Uterus (tissue), 4 donors: ENCODE measurements around the gene TTLL7. TPM values are rescaled to one million over a fixed set of nuclear protein-coding genes. Genes with fewer than 3 reads are reported as not detected.
"Not testable (repeated sequence)": the region's sequence is repeated elsewhere in the genome, so short reads cannot be mapped to it uniquely, and the experiment has no call there.

ENCODE experiments used
- DNase-seq, 2 donors: peaks; one replicate each; pipeline ENCODE4 v3.0.0-alpha.2; 2019 to 2020
- H3K27ac ChIP-seq, 2 donors: fragments of 200-600 bp; sonication (generic); 1 replicate in 1 of 2; 2 replicates in 1 of 2; pipeline ENCODE4 v1.5.1; 2016 to 2018
- H3K27me3 ChIP-seq, 2 donors: fragments of 200-600 bp; sonication (generic); one replicate each; pipeline ENCODE4 v1.5.1; 2018 to 2019; ENCODE audit warnings: control low read depth in 1 of 2
- H3K36me3 ChIP-seq, 2 donors: fragments of 200-600 bp; sonication (generic); one replicate each; pipeline ENCODE4 v1.5.1; 2019; ENCODE audit warnings: control low read depth in 1 of 2
- H3K4me1 ChIP-seq, 2 donors: fragments of 200-600 bp; sonication (generic); one replicate each; pipeline ENCODE4 v1.5.1; 2018 to 2019; ENCODE audit warnings: control low read depth in 1 of 2
- H3K4me3 ChIP-seq, 2 donors: fragments of 200-600 bp; sonication (generic); 1 replicate in 1 of 2; 2 replicates in 1 of 2; pipeline ENCODE4 v1.5.1; 2018 to 2019; ENCODE audit warnings: mild to moderate bottlenecking in 1 of 2
- H3K9me3 ChIP-seq, 2 donors: fragments of 200-600 bp; sonication (generic); one replicate each; pipeline ENCODE4 v1.5.1; 2019; ENCODE audit warnings: control low read depth in 1 of 2
- CTCF ChIP-seq, 4 experiments: fragments of 200-600 bp in 2 of 4; fragments of 450-650 bp in 2 of 4; sonication (generic) in 2 of 4; IDR thresholded peaks; one replicate each; pipeline ENCODE4 v1.5.1; 2016 to 2019; ENCODE audit warnings: antibody characterized with exemption in 4 of 4, mild to moderate bottlenecking in 2 of 4, moderate library complexity in 1 of 4
- POLR2A ChIP-seq, 2 donors: fragments of 450-650 bp; IDR thresholded peaks; one replicate each; pipeline ENCODE4 v1.6.1; 2016; ENCODE audit warnings: antibody characterized with exemption in 2 of 2, mild to moderate bottlenecking in 1 of 2, moderate library complexity in 1 of 2
- intact Hi-C: fragments of 100-400 bp; cut with DNase I; formaldehyde crosslinking; loops from one replicate; pipeline ENCODE4 v1.15.1; 2023; ENCODE audit warnings: low total_unique reads
- total RNA-seq, 4 donors: library from RNA; depleted of rRNA in 3 of 4; stranded (reverse); fragments of >200 nt in 3 of 4; gene quantifications; one replicate each; pipeline versions ENCODE4 v1.1.0 to v1.2.4, GENCODE V29; 2014 to 2023
- donor health status: DM: yes; HTN: yes; CAD: no.

The TTLL7 gene
- total RNA-seq, 4 donors from 2014 or later, result 16.2 to 61.0 (median 34.1) TPM

GRCh38 chr1:83920320-83920719 is 78.6 kb downstream of the TTLL7 start:
- Histone ChIP-seq H3K36me3 (no peaks in the 10 kb centered on the region), H3K27me3 (no peaks in the 10 kb centered on the region), H3K4me1 (no peaks in the 10 kb centered on the region), H3K9me3 (no peaks in the 10 kb centered on the region), H3K27ac (no peak overlapping the region), H3K4me3 (no peak overlapping the region)
- intact Hi-C loops, result no loop called here
- TF ChIP-seq POLR2A (IDR thresholded peaks at IDR 0.05), result no peak
- no peak for TF ChIP-seq CTCF (IDR thresholded peaks at IDR 0.05)
- DNase-seq, result no peak

- no peak overlapping the region for H3K4me3 ChIP-seq
- no peaks in the 10 kb centered on the region for H3K36me3 ChIP-seq
- no peaks in the 10 kb centered on the region for H3K9me3 ChIP-seq
- no peak for DNase-seq
- TF ChIP-seq POLR2A (IDR thresholded peaks at IDR 0.05) (no peak), CTCF (IDR thresholded peaks at IDR 0.05) (no peak)
- intact Hi-C loops, result no loop called here
- H3K27ac ChIP-seq, result no peak overlapping the region
- H3K27me3 ChIP-seq, result no peaks in the 10 kb centered on the region
- no peaks in the 10 kb centered on the region for H3K4me1 ChIP-seq
These were observed 79.1 kb downstream of the TTLL7 start for GRCh38 chr1:83919872-83920271.

- TF ChIP-seq CTCF (IDR thresholded peaks at IDR 0.05) (no peak), POLR2A (IDR thresholded peaks at IDR 0.05) (no peak)
- H3K4me3 ChIP-seq, result no peak overlapping the region
- intact Hi-C loops, result no loop called here
These were observed 80.1 kb downstream of the TTLL7 start for GRCh38 chr1:83918688-83919285.

GRCh38 chr1:83917959-83918358 is 81.0 kb downstream of the TTLL7 start:
- H3K36me3 ChIP-seq, result no peaks in the 10 kb centered on the region
- TF ChIP-seq POLR2A (IDR thresholded peaks at IDR 0.05), result no peak
- no peak for TF ChIP-seq CTCF (IDR thresholded peaks at IDR 0.05)

More at GRCh38 chr1:83918688-83919285, 80.1 kb downstream of the TTLL7 start:
- DNase-seq, result no peak
- no peaks in the 10 kb centered on the region for H3K36me3 ChIP-seq
- no peaks in the 10 kb centered on the region for H3K9me3 ChIP-seq
- no peaks in the 10 kb centered on the region for H3K4me1 ChIP-seq
- no peaks in the 10 kb centered on the region for H3K27me3 ChIP-seq
- no peak overlapping the region for H3K27ac ChIP-seq

GRCh38 chr1:83916094-83916493 is 82.8 kb downstream of the TTLL7 start:
- H3K9me3 ChIP-seq, intact Hi-C loops, H3K36me3 ChIP-seq, H3K27ac ChIP-seq, H3K4me3 ChIP-seq, H3K4me1 ChIP-seq, DNase-seq, H3K27me3 ChIP-seq: not testable (repeated sequence)

More at GRCh38 chr1:83917959-83918358, 81.0 kb downstream of the TTLL7 start:
- H3K27me3 ChIP-seq, result no peaks in the 10 kb centered on the region
- no peak overlapping the region for H3K27ac ChIP-seq
- no peak overlapping the region for H3K4me3 ChIP-seq
- intact Hi-C loops, result no loop called here
- no peaks in the 10 kb centered on the region for H3K4me1 ChIP-seq
- no peak for DNase-seq
- H3K9me3 ChIP-seq, result no peaks in the 10 kb centered on the region

GRCh38 chr1:83912876-83913275 is 86.1 kb downstream of the TTLL7 start:
- Histone ChIP-seq H3K27ac (no peak overlapping the region), H3K36me3 (no peaks in the 10 kb centered on the region), H3K27me3 (no peaks in the 10 kb centered on the region), H3K4me3 (no peak overlapping the region), H3K9me3 (no peaks in the 10 kb centered on the region), H3K4me1 (no peaks in the 10 kb centered on the region)
- no peak for TF ChIP-seq CTCF (IDR thresholded peaks at IDR 0.05)
- no peak for TF ChIP-seq POLR2A (IDR thresholded peaks at IDR 0.05)
- no peak for DNase-seq
- intact Hi-C loops, result no loop called here
